Measurements from ENCODE around the gene RGS7.

GRCh38 chr1:241096982-241097381, 260.0 kb downstream of the RGS7 start:
- TF ChIP-seq CTCF (IDR thresholded peaks at IDR 0.05 in 8 of 11, conservative IDR thresholded peaks at IDR 0.05 in 3 of 11) = no peak
- no peak for TF ChIP-seq POLR2A (IDR thresholded peaks at IDR 0.05)
